ENCODE results near the gene LBHD2.

LBHD2 gene

DNA sequence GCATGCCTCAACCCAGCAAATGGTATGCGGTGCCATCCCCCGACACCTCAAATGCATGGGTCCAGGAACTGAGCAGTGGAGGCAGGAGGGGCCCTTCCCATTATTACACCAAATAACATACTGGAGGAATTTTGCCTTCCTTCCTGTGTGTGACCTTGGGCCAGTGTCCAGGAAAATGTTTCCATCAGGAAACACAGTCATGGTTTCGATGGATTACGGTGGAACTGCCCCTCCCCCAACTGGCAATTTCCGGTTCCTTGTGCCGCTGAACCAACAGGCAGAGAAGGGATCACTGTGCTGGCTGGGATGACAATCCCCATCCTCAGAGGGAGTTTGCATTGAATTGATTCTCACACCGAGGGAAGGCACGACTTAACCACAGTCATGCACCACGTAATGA, 17.6 kb upstream of the LBHD2 start:
- H3K4me3 ChIP-seq: no peak overlapping the region
- H3K27ac ChIP-seq: peak overlapping the region in 15 of 21 experiments; percentile 13 to 88 (median 79)

DNA sequence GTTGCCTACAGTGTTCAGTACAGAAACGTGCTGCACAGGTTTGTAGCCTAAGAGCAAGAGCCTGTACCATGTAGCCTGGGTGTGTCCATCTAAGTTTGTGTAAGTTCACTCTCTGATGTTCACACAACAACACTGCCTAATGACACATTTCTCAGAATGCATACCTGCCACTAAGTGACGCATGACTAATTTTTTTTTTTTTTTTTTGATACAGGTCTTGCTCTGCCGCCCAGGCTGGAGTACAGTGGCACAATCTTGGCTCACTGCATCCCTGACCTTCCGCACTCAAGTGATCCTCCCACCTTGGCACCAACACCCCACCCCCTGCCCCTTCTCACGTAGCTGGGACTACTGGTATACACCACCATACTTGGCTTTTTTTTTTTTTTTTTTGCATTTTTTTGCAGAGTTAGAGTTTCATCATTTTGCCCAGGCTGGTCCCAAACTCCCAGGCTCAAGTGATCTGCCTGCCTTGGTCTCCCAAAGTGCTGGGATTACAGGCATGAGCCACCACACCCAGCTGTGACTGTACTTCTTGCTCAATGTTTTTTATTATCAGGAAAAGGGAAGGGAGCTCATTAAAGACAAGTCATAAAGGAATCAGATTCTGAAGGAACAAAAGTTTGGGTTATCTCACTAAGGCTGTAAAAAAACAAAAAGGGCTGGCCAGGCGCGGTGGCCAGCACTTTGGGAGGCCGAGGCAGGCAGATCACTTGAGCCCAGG, 16.6 kb upstream of the LBHD2 start:
- Histone ChIP-seq H3K27ac (peak overlapping the region in 19 of 21 experiments; percentile 57 to 88 (median 78)), H3K4me3 (no peak overlapping the region)

DNA sequence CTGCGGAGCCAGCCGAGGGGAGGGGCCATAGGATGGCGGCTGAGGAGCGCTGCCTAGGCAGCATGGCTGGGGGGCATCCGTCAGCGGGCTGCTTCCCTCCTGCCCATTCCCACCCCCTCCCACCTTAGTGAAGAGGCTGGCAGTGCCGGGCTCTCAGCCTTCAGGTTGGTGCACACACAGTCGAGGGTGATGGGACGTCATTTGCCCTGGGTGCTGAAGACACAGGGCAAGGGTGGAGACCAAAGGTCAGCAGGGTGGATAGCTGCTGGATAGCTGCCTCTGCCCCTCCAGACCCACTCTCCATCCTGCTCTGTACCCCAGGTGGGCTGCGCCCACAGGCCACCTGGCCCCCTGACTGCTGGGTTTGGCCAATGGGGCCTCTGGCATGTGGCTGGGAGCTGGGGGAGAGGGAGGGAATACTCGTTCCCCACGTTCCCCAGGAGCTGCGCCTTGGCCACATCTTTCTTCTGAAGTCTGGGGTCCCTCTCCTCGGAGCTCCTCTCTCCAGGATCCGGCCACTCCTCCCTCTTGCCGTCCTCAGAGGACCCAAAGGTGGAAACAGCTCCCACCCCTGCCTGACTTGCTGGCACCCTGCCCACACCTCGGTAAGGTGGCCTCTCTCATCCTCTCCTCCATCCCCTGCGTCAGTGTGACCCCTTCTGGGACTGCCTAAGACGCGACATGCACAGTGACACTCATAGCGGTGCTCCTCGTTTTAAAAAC, 15.5 kb upstream of the LBHD2 start:
- H3K4me3 ChIP-seq: no peak overlapping the region
- peak overlapping the region in 18 of 21 experiments; percentile 57 to 88 (median 78) for H3K27ac ChIP-seq

DNA sequence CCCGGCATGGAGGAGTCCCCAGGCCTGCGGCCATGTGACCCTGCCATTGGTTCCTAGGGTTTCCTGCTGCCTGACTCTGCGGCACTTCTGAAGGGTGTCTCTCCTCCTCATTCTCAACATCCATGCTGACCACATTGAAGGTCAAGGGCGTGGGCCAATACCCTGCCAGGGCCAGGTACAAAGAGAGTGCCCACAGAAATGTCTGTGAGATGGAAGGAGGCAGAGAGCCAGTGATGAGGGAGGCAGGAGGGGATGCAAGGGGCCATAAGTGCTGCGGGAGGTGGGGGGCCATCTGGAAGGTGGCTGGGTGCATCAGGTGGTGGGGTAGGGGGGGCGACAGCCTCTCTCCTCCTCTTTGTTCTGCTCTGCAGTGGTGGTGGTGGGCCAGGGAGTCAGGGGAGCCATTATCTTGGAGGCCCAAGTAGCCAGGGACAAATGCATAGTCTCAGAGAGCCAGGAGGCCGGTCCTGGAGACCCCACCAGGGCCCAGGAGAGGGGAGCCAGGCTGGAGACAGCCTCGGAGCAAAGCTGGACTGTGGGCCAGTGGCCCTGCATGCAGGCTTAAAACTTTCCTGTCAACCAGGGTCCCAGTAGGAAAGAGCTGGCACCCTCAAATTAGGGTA, 13.6 kb upstream of the LBHD2 start:
- no peak overlapping the region for H3K27ac ChIP-seq
- no peak overlapping the region for H3K4me3 ChIP-seq

DNA sequence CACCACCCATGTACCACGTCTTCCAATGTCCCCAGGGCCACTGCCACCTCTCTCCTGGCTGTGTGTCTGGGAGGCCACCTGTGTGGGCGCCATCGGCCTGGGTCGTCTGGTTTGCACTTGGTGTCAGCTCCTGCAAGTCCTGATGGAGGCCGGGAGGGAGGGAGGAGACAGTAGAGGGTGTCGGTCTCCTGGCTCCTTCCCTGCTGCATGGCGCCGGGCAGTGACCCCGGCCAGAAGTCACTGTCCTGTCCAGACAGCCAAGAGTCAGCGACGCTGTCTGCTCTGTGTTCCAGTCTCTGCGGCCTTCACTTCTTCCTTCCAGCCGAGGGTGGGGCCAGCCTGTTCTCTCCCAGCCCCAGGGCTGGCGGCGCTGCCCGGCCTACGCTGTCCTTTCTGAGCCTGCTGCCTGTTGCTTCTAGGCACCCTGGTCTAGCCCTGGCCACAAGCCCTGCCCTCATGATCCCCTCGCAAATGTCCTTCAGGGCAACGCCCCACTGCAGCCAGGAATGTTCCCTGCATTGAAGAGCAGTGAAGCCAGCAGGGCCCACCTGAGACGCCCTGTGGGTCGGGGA, 13.0 kb upstream of the LBHD2 start:
- Histone ChIP-seq H3K27ac (peak overlapping the region in 6 of 21 experiments; percentile 25 to 71 (median 47)), H3K4me3 (no peak overlapping the region)

DNA sequence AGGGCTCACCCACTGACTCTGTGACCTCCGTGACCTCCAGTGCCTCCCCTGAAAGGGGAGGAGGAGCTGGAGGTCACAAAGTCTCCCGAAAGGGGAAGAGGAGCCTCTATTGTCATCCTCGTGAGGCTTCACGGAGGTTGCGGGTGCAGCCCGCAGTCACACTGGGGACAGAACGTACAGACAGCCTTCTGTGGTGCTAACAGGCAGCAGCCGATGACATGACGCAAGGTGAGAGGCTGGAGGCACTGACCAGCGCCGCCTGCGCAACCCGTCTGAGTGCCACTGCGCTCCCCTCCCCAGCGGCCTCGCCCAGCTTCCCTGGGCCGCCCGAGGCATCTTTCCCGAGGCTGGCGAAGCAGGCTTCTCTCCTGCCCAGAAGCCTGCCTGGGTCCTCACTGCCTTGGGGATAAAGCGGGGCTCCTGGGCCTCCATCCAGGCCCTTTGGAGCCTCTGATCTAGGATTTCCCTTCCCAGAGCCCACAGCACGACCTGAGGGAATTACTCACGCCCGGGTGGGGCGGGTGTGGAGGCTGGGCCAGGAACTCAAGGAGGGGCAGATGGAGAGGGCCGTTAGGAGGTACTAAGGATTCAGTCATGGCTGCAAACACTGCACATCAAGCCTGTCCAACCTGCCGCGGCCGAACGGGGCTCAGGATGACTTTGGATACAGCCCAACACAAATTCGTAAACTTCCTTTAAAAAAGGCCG, 12.3 kb upstream of the LBHD2 start:
- Histone ChIP-seq H3K4me3 (no peak overlapping the region), H3K27ac (peak overlapping the region in 9 of 21 experiments; percentile 22 to 70 (median 35))

DNA sequence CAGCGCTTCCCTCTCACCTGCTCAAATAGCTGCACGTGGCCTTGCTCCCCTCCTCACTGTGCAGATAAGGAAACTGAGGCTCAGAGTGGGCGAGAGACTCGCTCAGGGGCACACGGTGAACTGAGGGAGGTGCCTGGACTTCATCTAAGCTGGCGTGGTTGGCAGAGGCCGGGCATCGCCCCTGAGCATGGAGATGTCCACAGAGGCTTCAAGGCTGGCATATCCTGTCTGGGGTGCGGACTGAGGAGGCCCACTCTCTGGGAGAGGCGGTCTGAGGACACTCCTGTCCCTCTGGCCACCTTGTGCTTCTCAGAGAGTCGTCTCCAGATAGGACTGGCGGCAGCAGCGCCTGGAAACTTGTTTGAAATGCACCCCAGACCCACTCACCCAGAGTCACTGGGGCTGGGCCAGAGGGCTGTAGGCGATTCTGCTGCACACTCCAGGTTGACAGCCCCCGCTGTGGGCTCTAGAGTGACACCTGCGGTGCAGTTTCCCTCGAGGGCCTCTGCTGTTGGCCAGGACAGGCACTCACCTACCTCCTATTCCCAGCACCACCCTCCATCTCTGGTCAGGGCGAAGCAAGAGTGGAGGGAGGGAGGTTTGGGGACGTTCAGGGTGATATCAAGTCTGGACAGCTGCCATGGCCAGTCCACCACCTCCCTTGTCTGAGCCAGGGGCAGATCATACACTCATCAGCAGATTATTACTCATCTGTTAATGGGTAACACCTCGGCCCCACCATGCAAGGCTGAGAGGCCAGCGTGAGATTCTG, 11.2 kb upstream of the LBHD2 start:
- Histone ChIP-seq H3K27ac (peak overlapping the region in 1 of 21 experiments; percentile 29), H3K4me3 (no peak overlapping the region)

- Histone ChIP-seq H3K4me3 (no peak overlapping the region), H3K27ac (peak overlapping the region in 6 of 21 experiments; percentile 14 to 90 (median 82))
Measured at GRCh38 chr14:103073367-103073875, 10.6 kb upstream of the LBHD2 start.

DNA sequence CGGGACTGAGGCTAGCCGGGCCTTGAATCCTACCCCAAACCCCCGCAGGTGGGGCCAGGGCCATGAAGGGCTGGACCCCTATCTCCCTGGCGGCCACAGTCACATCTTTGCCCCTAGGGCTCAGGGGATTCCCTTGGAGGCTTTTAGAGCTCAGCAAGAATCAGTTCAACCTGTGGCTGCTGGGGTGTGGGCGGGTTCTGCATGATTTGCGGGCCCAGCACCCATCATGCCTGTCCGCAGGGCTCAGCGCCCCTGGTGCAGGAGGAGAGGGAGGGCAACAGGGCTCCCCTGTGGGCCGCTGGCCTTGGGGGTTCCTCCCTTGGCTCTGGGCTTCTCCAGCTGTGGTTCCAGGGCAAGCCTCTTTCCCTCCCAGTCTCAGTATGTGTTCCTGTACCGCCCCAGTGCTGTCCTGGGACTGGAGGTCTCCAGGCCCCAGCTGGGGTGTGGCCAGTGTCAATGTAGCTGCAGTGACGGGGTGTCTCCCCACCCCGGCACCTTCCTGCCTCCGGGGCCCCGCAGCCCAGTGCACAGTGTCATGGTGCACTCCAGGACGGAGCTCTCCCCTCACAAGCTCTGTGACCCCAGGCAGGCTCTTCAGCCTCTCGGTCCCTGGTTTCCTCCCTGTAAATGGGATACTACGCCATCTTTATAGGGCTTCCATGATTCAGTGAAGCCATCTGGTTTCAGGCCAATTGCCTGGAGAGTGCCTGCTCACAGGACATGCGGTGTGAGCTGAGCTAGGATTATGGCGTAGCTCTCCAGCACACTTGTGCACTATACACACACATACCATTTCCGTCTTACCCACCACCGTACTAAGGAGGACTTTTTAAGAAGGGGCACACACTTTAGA, 9.9 kb upstream of the LBHD2 start:
- Histone ChIP-seq H3K4me3 (no peak overlapping the region), H3K27ac (peak overlapping the region in 15 of 21 experiments; percentile 7 to 90 (median 71))

DNA sequence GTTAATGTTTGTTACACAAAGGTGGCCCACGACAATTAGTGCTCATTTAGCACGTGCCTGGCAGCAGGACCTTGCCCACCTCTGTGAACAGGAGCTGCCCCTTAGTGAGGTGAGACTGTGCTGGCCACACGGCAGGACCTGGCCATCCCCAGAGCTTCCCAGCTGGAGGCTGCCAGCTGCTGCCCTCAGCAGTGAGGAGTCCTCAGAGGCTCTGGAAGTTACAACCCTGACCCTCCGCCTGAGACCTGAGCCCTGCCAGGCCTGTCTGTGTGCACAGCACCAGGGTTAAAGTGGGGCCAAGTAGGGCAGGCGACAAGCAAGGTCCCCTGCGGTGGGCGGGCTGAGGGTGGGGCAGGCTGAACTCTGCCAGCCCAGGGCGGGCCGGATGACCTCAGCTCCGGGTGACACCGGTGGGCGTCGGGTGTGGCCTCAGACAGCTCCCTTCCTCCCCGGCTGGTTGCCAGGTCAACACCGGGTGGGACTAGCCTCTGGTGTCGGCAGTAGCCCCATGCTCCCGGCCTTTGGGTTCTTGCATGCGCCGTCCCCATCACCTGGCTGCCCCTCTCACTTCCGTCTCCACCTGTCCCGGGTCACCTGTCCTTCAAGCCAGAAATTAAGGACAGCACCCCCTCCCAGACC, 9.2 kb upstream of the LBHD2 start:
- H3K27ac ChIP-seq: peak overlapping the region in 19 of 21 experiments; percentile 7 to 90 (median 71)
- peak overlapping the region; percentile 13 to 42 (median 33) for H3K4me3 ChIP-seq

GRCh38 chr14:103078420-103078749, 5.6 kb upstream of the LBHD2 start:
- H3K27ac ChIP-seq: no peak overlapping the region
- H3K4me3 ChIP-seq: no peak overlapping the region

- no peak overlapping the region for H3K27ac ChIP-seq
Measured at GRCh38 chr14:103078860-103079587, 5.0 kb upstream of the LBHD2 start.

GRCh38 chr14:103081951-103082350, 2.1 kb upstream of the LBHD2 start:
- H3K27ac ChIP-seq: no peak overlapping the region
- no peak overlapping the region for H3K4me3 ChIP-seq

More at GRCh38 chr14:103078860-103079587, 5.0 kb upstream of the LBHD2 start:
- no peak overlapping the region for H3K4me3 ChIP-seq

GRCh38 chr14:103085106-103086091, 1.4 kb downstream of the LBHD2 start:
- Histone ChIP-seq H3K4me3 (no peak overlapping the region), H3K27ac (no peak overlapping the region)

DNA sequence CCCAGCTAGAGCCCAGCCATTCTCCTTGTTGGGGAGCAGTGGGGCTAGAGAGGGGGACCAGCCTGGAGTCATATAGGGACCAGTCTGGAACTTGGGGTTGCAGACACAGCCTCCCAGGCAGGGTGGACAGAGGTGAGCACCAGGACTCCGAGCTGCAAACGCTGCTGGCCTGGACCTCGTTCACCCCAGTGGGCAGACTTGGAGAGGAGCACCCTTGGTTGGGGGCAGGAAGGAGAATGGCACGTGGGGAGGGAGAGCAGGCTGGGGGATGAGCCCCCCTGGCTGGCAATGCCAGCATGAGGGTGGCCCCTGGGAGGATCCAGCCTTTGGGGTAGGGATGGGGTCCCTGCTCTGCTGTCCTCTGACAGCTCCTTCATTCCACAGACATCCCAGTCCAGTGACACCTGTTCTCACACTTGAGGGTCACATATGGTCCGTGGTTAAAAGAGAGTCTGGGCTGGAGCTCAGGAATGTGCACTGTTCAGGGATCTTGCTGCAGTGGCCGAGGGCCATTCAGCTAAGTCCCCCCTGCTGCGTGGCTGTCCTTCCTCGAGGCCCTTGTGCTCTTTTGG, 2.8 kb downstream of the LBHD2 start:
- H3K27ac ChIP-seq: no peak overlapping the region
- no peak overlapping the region for H3K4me3 ChIP-seq
